OCI-LY1 (cell line): ENCODE results near the gene CALHM2.
A peak's percentile ranks its signal among the peaks of the same experiment; 100 is the strongest.

Experiments used
- H2AFZ ChIP-seq: fragments of 200-600 bp; sonication (generic), shearing (Covaris generic); 2 replicates; pipeline ENCODE4 v1.6.0; 2014; ENCODE audit warnings: antibody characterized with exemption, mild to moderate bottlenecking, low read length
- H3F3A ChIP-seq: fragments of 200-600 bp; sonication (generic), shearing (Covaris generic); 2 replicates; pipeline ENCODE4 v1.6.0; 2014; ENCODE audit warnings: mild to moderate bottlenecking, antibody characterized with exemption, low read length, moderate library complexity; ENCODE audit not compliant: insufficient read depth
- H3K27ac ChIP-seq: fragments of 200-600 bp; sonication (generic); 2 replicates; pipeline ENCODE4 v1.5.1; 2014; ENCODE audit warnings: low read length, mixed run types, mild to moderate bottlenecking, low read depth; ENCODE audit not compliant: poor library complexity, severe bottlenecking
- H3K27me3 ChIP-seq: fragments of 200-600 bp; sonication (generic); 2 replicates; pipeline ENCODE4 v1.6.0; 2014; ENCODE audit warnings: antibody characterized with exemption, mild to moderate bottlenecking, low read length, moderate library complexity; ENCODE audit not compliant: insufficient read depth
- H3K36me3 ChIP-seq: fragments of 200-600 bp; sonication (generic); 2 replicates; pipeline ENCODE4 v1.6.1; 2014; ENCODE audit warnings: mild to moderate bottlenecking, antibody characterized with exemption, low read length, moderate library complexity, mixed read lengths; ENCODE audit not compliant: insufficient read depth
- H3K4me1 ChIP-seq: fragments of 200-600 bp; sonication (generic); 2 replicates; pipeline ENCODE4 v1.5.1; 2014; ENCODE audit warnings: mild to moderate bottlenecking, low read length, moderate library complexity; ENCODE audit not compliant: insufficient read depth, severe bottlenecking
- H3K4me2 ChIP-seq: fragments of 200-600 bp; sonication (generic), shearing (Covaris generic); 2 replicates; pipeline ENCODE4 v1.6.1; 2014; ENCODE audit warnings: low read length
- H3K4me3 ChIP-seq: fragments of 200-600 bp; sonication (generic); 2 replicates; pipeline ENCODE4 v1.5.1; 2014; ENCODE audit warnings: low read length, low read depth, mild to moderate bottlenecking, mixed read lengths; ENCODE audit not compliant: poor library complexity, severe bottlenecking
- H3K79me2 ChIP-seq: fragments of 200-600 bp; shearing (Covaris generic); 2 replicates; pipeline ENCODE4 v1.6.1; 2016; ENCODE audit warnings: mixed run types, low read length, mixed read lengths; ENCODE audit not compliant: insufficient read depth
- H3K9ac ChIP-seq: fragments of 200-600 bp; sonication (generic), shearing (Covaris generic); 2 replicates; pipeline ENCODE4 v1.6.1; 2014; ENCODE audit warnings: mild to moderate bottlenecking, low read length, mixed read lengths
- H3K9me2 ChIP-seq: fragments of 200-600 bp; sonication (generic), shearing (Covaris generic); 2 replicates; pipeline ENCODE4 v1.6.1; 2014; ENCODE audit warnings: low read depth, mild to moderate bottlenecking, low read length, mixed read lengths
- H3K9me3 ChIP-seq: fragments of 200-600 bp; shearing (Covaris generic); 2 replicates; pipeline ENCODE4 v1.6.1; 2014; ENCODE audit warnings: low read length, mixed read lengths
- H4K20me1 ChIP-seq: fragments of 200-600 bp; sonication (generic), shearing (Covaris generic); 2 replicates; pipeline ENCODE4 v1.6.0; 2016; ENCODE audit warnings: mild to moderate bottlenecking, low read length; ENCODE audit not compliant: insufficient read depth
- CTCF ChIP-seq: fragments of 200-600 bp; sonication (generic), shearing (Covaris generic); IDR thresholded peaks from 2 replicates; pipeline ENCODE4 v1.5.1; 2017; ENCODE audit warnings: mild to moderate bottlenecking, antibody characterized with exemption, low read length, moderate library complexity, mixed read lengths
- EZH2 ChIP-seq: fragments of 200-600 bp; sonication (generic), shearing (Covaris generic); IDR thresholded peaks from 2 replicates; pipeline ENCODE4 v1.8.0; 2017; ENCODE audit warnings: borderline replicate concordance, mixed run types, mild to moderate bottlenecking, antibody characterized with exemption, low read length, moderate library complexity, mixed read lengths

CALHM2 gene, protein sequence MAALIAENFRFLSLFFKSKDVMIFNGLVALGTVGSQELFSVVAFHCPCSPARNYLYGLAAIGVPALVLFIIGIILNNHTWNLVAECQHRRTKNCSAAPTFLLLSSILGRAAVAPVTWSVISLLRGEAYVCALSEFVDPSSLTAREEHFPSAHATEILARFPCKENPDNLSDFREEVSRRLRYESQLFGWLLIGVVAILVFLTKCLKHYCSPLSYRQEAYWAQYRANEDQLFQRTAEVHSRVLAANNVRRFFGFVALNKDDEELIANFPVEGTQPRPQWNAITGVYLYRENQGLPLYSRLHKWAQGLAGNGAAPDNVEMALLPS

GRCh38 chr10:103451831-103452505 lies at the start of gene CALHM2:
CALHM2 (minus strand) TSS chr10:103452370; CDS start chr10:103449941, 2,429 bp downstream.
- no peaks in the 10 kb centered on the region; the same call in 1 of the 2 replicates for H3F3A ChIP-seq
- H3K27ac ChIP-seq, result no peak within 1 kb of the TSS
- H3K4me1 ChIP-seq, result peaks cover 11% of the 10 kb centered on the region

DNA sequence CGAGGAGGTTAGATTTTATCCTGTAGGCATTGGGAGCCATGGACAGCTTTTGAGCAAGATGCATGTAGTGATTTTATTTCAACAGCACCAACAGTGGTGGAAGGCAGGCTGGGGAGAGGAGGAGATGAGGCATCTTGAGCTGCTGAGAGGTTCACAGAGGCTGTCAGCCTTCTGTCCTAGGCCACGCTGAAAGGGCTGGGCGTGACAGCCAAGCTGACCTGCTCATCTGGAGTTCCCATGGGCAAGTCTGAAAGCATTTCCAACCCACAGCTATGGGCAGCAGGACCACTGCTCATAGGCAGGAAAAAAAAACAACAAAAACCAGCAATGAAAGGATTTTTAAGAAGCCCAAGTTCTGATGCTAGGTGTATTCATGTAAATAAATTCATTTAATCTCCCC lies 49.0 kb upstream of the CALHM2 start:
- Histone ChIP-seq H3K27ac (no peak overlapping the region), H3K9me3 (no peaks in the 10 kb centered on the region), H4K20me1 (no peaks in the 10 kb centered on the region), H3K4me1 (no peaks in the 10 kb centered on the region), H2AFZ (no peak overlapping the region), H3K36me3 (no peaks in the 10 kb centered on the region), H3K9ac (no peak overlapping the region), H3K9me2 (no peaks in the 10 kb centered on the region), H3K4me3 (no peak overlapping the region), H3F3A (no peaks in the 10 kb centered on the region), H3K79me2 (no peaks in the 10 kb centered on the region), H3K27me3 (peaks cover 5% of the 10 kb centered on the region; the same call in 1 of the 2 replicates), H3K4me2 (no peak overlapping the region)
- no peak for TF ChIP-seq EZH2
- TF ChIP-seq CTCF, result no peak

More at GRCh38 chr10:103451831-103452505, at the start of gene CALHM2:
- Histone ChIP-seq H3K4me3 (peak within 1 kb of the TSS; percentile 49), H3K27me3 (no peaks in the 10 kb centered on the region), H2AFZ (no peak within 1 kb of the TSS), H3K79me2 (no peaks in the 10 kb centered on the region), H3K4me2 (peak within 1 kb of the TSS; percentile 61), H3K9ac (peak within 1 kb of the TSS; percentile 37; the same call in 1 of the 2 replicates), H3K36me3 (peaks cover 22% of the 10 kb centered on the region), H4K20me1 (no peaks in the 10 kb centered on the region), H3K9me3 (no peaks in the 10 kb centered on the region), H3K9me2 (no peaks in the 10 kb centered on the region)
- TF ChIP-seq EZH2 (no peak), CTCF (no peak)

DNA sequence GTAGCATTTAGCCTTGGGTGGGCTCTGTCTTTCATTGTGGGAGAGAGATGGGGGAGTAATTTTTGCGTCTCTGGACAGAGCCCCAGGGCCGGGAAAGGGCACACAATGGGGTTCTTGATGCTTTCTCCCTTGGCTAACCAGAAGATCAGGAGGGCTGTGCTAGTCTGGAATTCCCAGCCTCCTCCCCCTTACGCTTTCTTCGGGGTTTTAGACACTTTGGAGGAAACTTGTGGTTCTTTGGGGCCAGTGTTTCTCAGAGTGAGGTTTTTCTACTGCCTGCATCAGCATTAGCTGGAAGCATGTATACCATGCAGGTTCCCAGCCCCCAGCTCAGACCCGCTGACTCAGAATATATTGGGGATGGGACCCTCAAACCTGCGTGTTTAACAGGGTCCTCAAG lies 48.3 kb upstream of the CALHM2 start:
- no peaks in the 10 kb centered on the region for H3K79me2 ChIP-seq
- H3K27me3 ChIP-seq, result no peaks in the 10 kb centered on the region; the same call in 1 of the 2 replicates
- TF ChIP-seq EZH2, result no peak
- TF ChIP-seq CTCF, result no peak
- no peaks in the 10 kb centered on the region for H3K36me3 ChIP-seq
- no peaks in the 10 kb centered on the region for H3F3A ChIP-seq
- no peak overlapping the region for H2AFZ ChIP-seq
- H3K4me2 ChIP-seq, result no peak overlapping the region
- no peak overlapping the region for H3K4me3 ChIP-seq
- no peaks in the 10 kb centered on the region for H3K9me3 ChIP-seq
- H3K9ac ChIP-seq, result no peak overlapping the region
- no peak overlapping the region for H3K27ac ChIP-seq
- no peaks in the 10 kb centered on the region for H4K20me1 ChIP-seq
- no peaks in the 10 kb centered on the region for H3K9me2 ChIP-seq
- H3K4me1 ChIP-seq, result no peaks in the 10 kb centered on the region
